ENCODE measurements around the gene ABCA3. TPM values are rescaled to one million over a fixed set of nuclear protein-coding genes. Genes with fewer than 3 reads are reported as not detected.

The ABCA3 gene
- total RNA-seq, 2 donors from 2014 or later: 1.3 to 4.6 TPM

DNA sequence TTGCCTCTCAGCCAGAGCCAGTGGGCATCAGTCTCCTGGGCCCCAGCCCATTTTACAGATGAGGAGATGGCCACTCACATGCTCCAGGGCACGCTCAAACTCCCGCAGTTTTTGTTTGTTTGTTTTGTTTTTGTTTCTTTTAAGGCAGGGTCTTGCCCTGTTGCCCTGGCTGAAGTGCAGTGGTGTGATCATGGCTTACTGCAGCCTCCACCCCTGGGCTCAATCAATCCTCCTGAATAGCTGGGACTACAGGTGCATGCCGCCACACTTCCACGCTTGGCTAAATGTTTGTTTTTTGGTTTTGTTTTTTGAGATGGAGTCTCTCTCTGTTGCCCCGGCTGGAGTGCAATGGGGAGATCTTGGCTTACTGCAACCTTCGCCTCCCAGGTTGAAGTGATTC, 113.6 kb downstream of the ABCA3 start:
- Histone ChIP-seq H3K4me1 (no peaks in the 10 kb centered on the region), H3K4me3 (no peak overlapping the region), H3K36me3 (peaks cover 12% of the 10 kb centered on the region), H3K27ac (no peak overlapping the region), H3K27me3 (no peaks in the 10 kb centered on the region), H3K9ac (ENCODE audit: low read depth in 2 of 2, low read length in 2 of 2) (no peak overlapping the region), H3K9me3 (no peaks in the 10 kb centered on the region)
- DNase-seq: no peak
- TF ChIP-seq CTCF (IDR thresholded peaks at IDR 0.05): no peak
- intact Hi-C loops (cut with DNase I): no loop called here

- H3K27me3 ChIP-seq: no peaks in the 10 kb centered on the region
- H3K9me3 ChIP-seq: no peaks in the 10 kb centered on the region
- H3K36me3 ChIP-seq: peaks cover 11% of the 10 kb centered on the region
- TF ChIP-seq CTCF (IDR thresholded peaks at IDR 0.05): no peak
- no peak overlapping the region for H3K27ac ChIP-seq
- no peak overlapping the region for H3K9ac ChIP-seq (ENCODE audit: low read depth in 2 of 2, low read length in 2 of 2)
- H3K4me1 ChIP-seq: no peaks in the 10 kb centered on the region
- DNase-seq: no peak
- no peak overlapping the region for H3K4me3 ChIP-seq
- intact Hi-C loops (cut with DNase I): no loop called here
Measured at GRCh38 chr16:2226245-2226793, 114.2 kb downstream of the ABCA3 start.

Small RNA genes within 50 kb of the gene (microRNA-seq; reads per million reads assigned to microRNA genes)
- gene MIR3677 (not detected), gene MIR4717 (not detected)

Other genes starting within 250 kb of the ABCA3 start
- 10 to 100 TPM; 48.2 to 83.5 TPM for gene PKD1, start 204.8 kb downstream of the ABCA3 start, total RNA-seq
- gene RAB26, start 192.1 kb downstream of the ABCA3 start, total RNA-seq: 10 to 100 TPM; 18.2 to 24.5 TPM
- gene TRAF7, start 184.9 kb downstream of the ABCA3 start, total RNA-seq: 100 to 1,000 TPM; 102 to 131 TPM
- gene CASKIN1, start 144.1 kb downstream of the ABCA3 start, total RNA-seq: under 1 TPM; 0.07 to 0.27 TPM
- 10 to 100 TPM; 26.5 to 53.5 TPM for gene MLST8, start 135.3 kb downstream of the ABCA3 start, total RNA-seq
- 10 to 100 TPM in 1 of 2 donors, 1 to 10 TPM in 1; 7.7 to 15.2 TPM for gene BRICD5, start 129.9 kb downstream of the ABCA3 start, total RNA-seq
- 10 to 100 TPM; 17.1 to 37.3 TPM for gene PGP, start 125.9 kb downstream of the ABCA3 start, total RNA-seq
- 10 to 100 TPM; 19.9 to 37.4 TPM for gene E4F1, start 117.1 kb downstream of the ABCA3 start, total RNA-seq
- 1 to 10 TPM in 1 of 2 donors, under 1 TPM in 1; 0.85 to 2.4 TPM for gene DNASE1L2, start 104.3 kb downstream of the ABCA3 start, total RNA-seq
- 100 to 1,000 TPM; 109 to 134 TPM for gene ECI1, start 89.1 kb downstream of the ABCA3 start, total RNA-seq
- 100 to 1,000 TPM; 108 to 154 TPM for gene RNPS1, start 72.6 kb downstream of the ABCA3 start, total RNA-seq
- gene CCNF, start 88.7 kb upstream of the ABCA3 start, total RNA-seq: 10 to 100 TPM in 1 of 2 donors, 1 to 10 TPM in 1; 8.6 to 38.2 TPM
- 10 to 100 TPM in 1 of 2 donors, 1 to 10 TPM in 1; 2.4 to 24.0 TPM for gene TEDC2, start 119.4 kb upstream of the ABCA3 start, total RNA-seq
- gene NTN3, start 130.6 kb upstream of the ABCA3 start, total RNA-seq: not detected
- gene TBC1D24, start 134.4 kb upstream of the ABCA3 start, total RNA-seq: 10 to 100 TPM in 1 of 2 donors, 1 to 10 TPM in 1; 8.4 to 15.8 TPM
- 100 to 1,000 TPM; 240 to 336 TPM for gene ATP6V0C, start 173.2 kb upstream of the ABCA3 start, total RNA-seq
- 10 to 100 TPM; 19.4 to 31.6 TPM for gene AMDHD2, start 179.6 kb upstream of the ABCA3 start, total RNA-seq
- gene CEMP1, start 190.7 kb upstream of the ABCA3 start, total RNA-seq: under 1 TPM; 0.53 to 0.54 TPM
- 10 to 100 TPM; 60.4 to 71.5 TPM for gene PDPK1, start 197.3 kb upstream of the ABCA3 start, total RNA-seq